Measurements from ENCODE around the gene NEDD8.

NEDD8 gene

DNA sequence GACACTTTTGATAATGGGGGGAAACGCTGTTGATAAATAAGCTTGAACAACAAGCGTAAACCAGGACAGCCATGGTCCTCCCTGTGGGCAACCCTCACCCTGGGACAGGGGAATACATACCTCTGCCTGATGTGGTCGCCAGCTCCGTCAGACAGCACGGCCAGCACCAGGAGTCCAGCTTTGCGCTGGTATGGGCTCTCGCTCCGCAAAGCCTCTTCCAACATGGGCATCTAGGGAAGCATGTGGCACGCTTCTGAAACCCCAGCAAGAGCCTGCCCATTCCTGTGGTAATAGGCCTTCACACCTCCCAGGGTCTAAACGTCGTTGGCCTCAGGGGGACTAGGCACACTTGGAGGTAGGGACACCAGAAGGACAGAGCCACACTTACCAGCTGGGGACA, 46.4 kb downstream of the NEDD8 start:
- Histone ChIP-seq H3K27ac (ENCODE audit: low read depth, low read length) (no peak overlapping the region), H3F3A (ENCODE audit: control insufficient read depth, insufficient read depth) (peaks cover 11% of the 10 kb centered on the region), H3K9me2 (replicated peaks; ENCODE audit: control insufficient read depth, low read length) (no peaks in the 10 kb centered on the region), H4K20me1 (ENCODE audit: control insufficient read depth, insufficient read depth, low read depth, low read length) (no peaks in the 10 kb centered on the region), H3K4me3 (ENCODE audit: low read length) (no peak overlapping the region), H3K4me1 (ENCODE audit: control insufficient read depth, low read length) (peaks cover 21% of the 10 kb centered on the region), H3K27me3 (ENCODE audit: control insufficient read depth, low read length) (no peaks in the 10 kb centered on the region), H3K9me3 (ENCODE audit: control insufficient read depth, insufficient read depth, low read length) (no peaks in the 10 kb centered on the region), H3K79me2 (ENCODE audit: control insufficient read depth, low read length) (peaks cover 22% of the 10 kb centered on the region), H3K36me3 (ENCODE audit: control insufficient read depth, low read length) (peaks cover 79% of the 10 kb centered on the region), H3K4me2 (ENCODE audit: low read length) (no peak overlapping the region)
- TF ChIP-seq, protein P1, sequence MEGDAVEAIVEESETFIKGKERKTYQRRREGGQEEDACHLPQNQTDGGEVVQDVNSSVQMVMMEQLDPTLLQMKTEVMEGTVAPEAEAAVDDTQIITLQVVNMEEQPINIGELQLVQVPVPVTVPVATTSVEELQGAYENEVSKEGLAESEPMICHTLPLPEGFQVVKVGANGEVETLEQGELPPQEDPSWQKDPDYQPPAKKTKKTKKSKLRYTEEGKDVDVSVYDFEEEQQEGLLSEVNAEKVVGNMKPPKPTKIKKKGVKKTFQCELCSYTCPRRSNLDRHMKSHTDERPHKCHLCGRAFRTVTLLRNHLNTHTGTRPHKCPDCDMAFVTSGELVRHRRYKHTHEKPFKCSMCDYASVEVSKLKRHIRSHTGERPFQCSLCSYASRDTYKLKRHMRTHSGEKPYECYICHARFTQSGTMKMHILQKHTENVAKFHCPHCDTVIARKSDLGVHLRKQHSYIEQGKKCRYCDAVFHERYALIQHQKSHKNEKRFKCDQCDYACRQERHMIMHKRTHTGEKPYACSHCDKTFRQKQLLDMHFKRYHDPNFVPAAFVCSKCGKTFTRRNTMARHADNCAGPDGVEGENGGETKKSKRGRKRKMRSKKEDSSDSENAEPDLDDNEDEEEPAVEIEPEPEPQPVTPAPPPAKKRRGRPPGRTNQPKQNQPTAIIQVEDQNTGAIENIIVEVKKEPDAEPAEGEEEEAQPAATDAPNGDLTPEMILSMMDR (IDR thresholded peaks at IDR 0.05; ENCODE audit: low read depth, low read length, poor library complexity, severe bottlenecking): no peak
- TF ChIP-seq EZH2phosphoT487 (IDR thresholded peaks at IDR 0.05; ENCODE audit: borderline replicate concordance, low read length): no peak

DNA sequence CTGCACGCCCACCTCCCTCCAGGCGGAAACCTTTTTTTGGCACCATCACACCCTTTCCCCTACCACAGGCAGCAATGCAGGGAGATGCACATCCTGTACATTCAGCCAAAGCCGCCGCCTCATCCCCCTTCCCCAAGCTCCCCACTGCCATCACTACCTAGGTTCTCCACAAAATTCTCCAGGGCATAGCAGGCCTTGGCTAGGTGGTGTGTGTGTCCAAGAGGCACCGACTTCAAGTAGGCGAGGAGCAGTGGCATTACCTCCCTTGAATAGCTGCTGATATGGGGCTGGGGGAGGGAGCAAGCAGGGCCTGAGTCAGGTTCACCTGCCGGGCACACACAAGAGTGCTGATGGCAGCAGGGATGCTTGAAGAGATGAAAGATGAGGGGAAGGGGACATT, 47.1 kb downstream of the NEDD8 start:
- no peak overlapping the region for H3K4me3 ChIP-seq (ENCODE audit: low read length)
- TF ChIP-seq, protein P1 (IDR thresholded peaks at IDR 0.05; ENCODE audit: low read depth, low read length, poor library complexity, severe bottlenecking): no peak
- no peak for TF ChIP-seq EZH2phosphoT487 (IDR thresholded peaks at IDR 0.05; ENCODE audit: borderline replicate concordance, low read length)
- H4K20me1 ChIP-seq (ENCODE audit: control insufficient read depth, insufficient read depth, low read depth, low read length): no peaks in the 10 kb centered on the region
- no peaks in the 10 kb centered on the region for H3K9me2 ChIP-seq (replicated peaks; ENCODE audit: control insufficient read depth, low read length)
- peaks cover 81% of the 10 kb centered on the region for H3K36me3 ChIP-seq (ENCODE audit: control insufficient read depth, low read length)
- H3F3A ChIP-seq (ENCODE audit: control insufficient read depth, insufficient read depth): peaks cover 10% of the 10 kb centered on the region
- H3K79me2 ChIP-seq (ENCODE audit: control insufficient read depth, low read length): peaks cover 22% of the 10 kb centered on the region
- no peaks in the 10 kb centered on the region for H3K27me3 ChIP-seq (ENCODE audit: control insufficient read depth, low read length)
- H3K4me2 ChIP-seq (ENCODE audit: low read length): no peak overlapping the region
- no peak overlapping the region for H3K27ac ChIP-seq (ENCODE audit: low read depth, low read length)
- H3K4me1 ChIP-seq (ENCODE audit: control insufficient read depth, low read length): peaks cover 21% of the 10 kb centered on the region
- H3K9me3 ChIP-seq (ENCODE audit: control insufficient read depth, insufficient read depth, low read length): no peaks in the 10 kb centered on the region

DNA sequence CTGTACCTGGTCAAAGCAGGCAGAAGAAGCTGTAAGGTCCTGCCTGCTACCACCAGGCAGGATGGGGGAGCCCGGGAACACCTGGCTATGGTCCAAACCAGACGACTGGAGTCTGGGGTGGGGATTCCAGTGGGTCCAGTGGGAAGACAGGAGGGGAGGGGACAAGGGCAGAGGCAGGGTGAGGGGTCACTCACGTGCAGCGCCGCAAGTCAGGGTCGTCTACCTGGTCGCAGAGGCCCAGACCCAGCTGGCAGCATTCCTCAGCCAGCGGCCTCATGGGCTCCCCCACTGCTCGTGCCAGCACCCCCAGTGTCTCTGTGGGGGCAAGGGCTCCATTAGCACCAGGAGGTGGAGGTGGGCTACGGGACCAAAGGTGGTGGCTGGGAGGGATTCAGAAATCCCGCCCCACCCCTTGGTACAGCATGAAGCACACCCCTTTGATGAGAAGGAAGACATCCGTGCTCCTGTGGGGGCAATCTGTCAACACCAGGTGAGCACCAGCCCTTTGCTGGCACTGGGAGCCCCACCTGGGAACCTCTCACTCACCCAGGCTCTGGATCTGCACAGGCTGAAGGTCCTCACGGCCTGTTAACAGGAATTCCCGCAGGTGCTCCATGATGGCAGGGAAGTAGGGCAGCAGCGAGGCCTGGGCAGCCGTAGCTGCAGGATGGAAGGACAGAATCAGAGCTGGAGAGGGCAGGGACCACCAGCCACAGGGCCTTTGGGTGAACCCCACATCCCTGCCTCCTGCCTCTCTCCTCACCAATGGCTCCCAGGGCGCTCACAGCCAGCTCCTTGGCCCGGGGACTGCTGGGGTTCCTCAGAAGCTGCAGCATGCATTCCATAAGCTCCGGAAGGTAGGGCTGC, 47.8 kb downstream of the NEDD8 start:
- H3K79me2 ChIP-seq (ENCODE audit: control insufficient read depth, low read length): peaks cover 22% of the 10 kb centered on the region
- H3K9me2 ChIP-seq (replicated peaks; ENCODE audit: control insufficient read depth, low read length): no peaks in the 10 kb centered on the region
- no peak overlapping the region for H3K4me2 ChIP-seq (ENCODE audit: low read length)
- H3K9me3 ChIP-seq (ENCODE audit: control insufficient read depth, insufficient read depth, low read length): no peaks in the 10 kb centered on the region
- no peaks in the 10 kb centered on the region for H3K27me3 ChIP-seq (ENCODE audit: control insufficient read depth, low read length)
- H4K20me1 ChIP-seq (ENCODE audit: control insufficient read depth, insufficient read depth, low read depth, low read length): no peaks in the 10 kb centered on the region
- H3K27ac ChIP-seq (ENCODE audit: low read depth, low read length): no peak overlapping the region
- peaks cover 6% of the 10 kb centered on the region for H3F3A ChIP-seq (ENCODE audit: control insufficient read depth, insufficient read depth)
- no peak for TF ChIP-seq EZH2phosphoT487 (IDR thresholded peaks at IDR 0.05; ENCODE audit: borderline replicate concordance, low read length)
- TF ChIP-seq, protein P1 (IDR thresholded peaks at IDR 0.05; ENCODE audit: low read depth, low read length, poor library complexity, severe bottlenecking): no peak
- H3K36me3 ChIP-seq (ENCODE audit: control insufficient read depth, low read length): peaks cover 85% of the 10 kb centered on the region
- H3K4me1 ChIP-seq (ENCODE audit: control insufficient read depth, low read length): peaks cover 19% of the 10 kb centered on the region
- no peak overlapping the region for H3K4me3 ChIP-seq (ENCODE audit: low read length)

All from DOHH2 (cell line).